Stimulated activated CD4-positive, alpha-beta T cell treated with anti-CD3 and anti-CD28 coated beads, Interleukin-4, amount 100 ng/mL, for 4 hours (primary cell): Measurements from ENCODE around the gene ADCY9.
A peak's percentile ranks its signal among the peaks of the same experiment; 100 is the strongest.
"Not testable (repeated sequence)": the region's sequence is repeated elsewhere in the genome, so short reads cannot be mapped to it uniquely, and the experiment has no call there.

Experiments used
- DNase-seq, 2 experiments: peaks; one replicate each; pipeline ENCODE4 v3.0.0-alpha.2; 2020

The ADCY9 gene

GRCh38 chr16:3965781-3966582 lies 150.3 kb downstream of the ADCY9 start:
- DNase-seq = no peak

GRCh38 chr16:3965306-3965705 lies 150.9 kb downstream of the ADCY9 start:
- no peak for DNase-seq

GRCh38 chr16:3964686-3965290 lies 151.5 kb downstream of the ADCY9 start:
- DNase-seq = no peak

- no peak for DNase-seq
Observed at GRCh38 chr16:3963886-3964685, 152.2 kb downstream of the ADCY9 start.

GRCh38 chr16:3963203-3963602 lies 153.0 kb downstream of the ADCY9 start:
- DNase-seq = peak in 1 of 2 experiments; percentile 20

- DNase-seq = no peak
Observed at GRCh38 chr16:3961449-3961849, 154.8 kb downstream of the ADCY9 start.

- not testable (repeated sequence) for DNase-seq
Observed at GRCh38 chr16:3959926-3960590, 156.2 kb downstream of the ADCY9 start.

- DNase-seq = no peak
Observed at GRCh38 chr16:3959148-3959547, 157.1 kb downstream of the ADCY9 start.

GRCh38 chr16:3957344-3957980 lies 158.8 kb downstream of the ADCY9 start:
- no peak for DNase-seq

- no peak for DNase-seq
Observed at GRCh38 chr16:3954411-3954921, 161.8 kb downstream of the ADCY9 start.

- no peak for DNase-seq
Observed at GRCh38 chr16:3953728-3954410, 162.4 kb downstream of the ADCY9 start.

- DNase-seq = no peak
Observed at GRCh38 chr16:3952737-3953131, 163.5 kb downstream of the ADCY9 start.

- DNase-seq = no peak
Observed at GRCh38 chr16:3951861-3952736, 164.1 kb downstream of the ADCY9 start.

GRCh38 chr16:3951380-3951779 lies 164.9 kb downstream of the ADCY9 start:
- DNase-seq = not testable (repeated sequence)

GRCh38 chr16:3950343-3951193 lies 165.7 kb downstream of the ADCY9 start:
- no peak for DNase-seq

- DNase-seq = no peak
Observed at GRCh38 chr16:3949946-3950342, 166.3 kb downstream of the ADCY9 start.

- DNase-seq = no peak
Observed at GRCh38 chr16:3949287-3949686, 167.0 kb downstream of the ADCY9 start.

- no peak for DNase-seq
Observed at GRCh38 chr16:3948378-3948995, 167.8 kb downstream of the ADCY9 start.

- DNase-seq = no peak
Observed at GRCh38 chr16:3946604-3947180, 169.6 kb downstream of the ADCY9 start.
